ENCODE measurements around the gene EDAR. TPM values are rescaled to one million over a fixed set of nuclear protein-coding genes. Genes with fewer than 3 reads are reported as not detected.

Gene EDAR
- total RNA-seq, 1 experiment from 2014 or later, result 0.15 TPM

- no peaks in the 10 kb centered on the region for H3K9me3 ChIP-seq (ENCODE audit: control insufficient read depth in 1 of 2, insufficient read depth in 1 of 2, low read depth in 1 of 2, low read length in 2 of 2)
- no peaks in the 10 kb centered on the region for H3K9me2 ChIP-seq (ENCODE audit: insufficient read depth)
- no peaks in the 10 kb centered on the region for H3K36me3 ChIP-seq (ENCODE audit: control insufficient read depth in 1 of 2, insufficient read depth in 2 of 2, low read length in 2 of 2)
- no peak overlapping the region for H3K4me2 ChIP-seq (ENCODE audit: low read length)
- BruUV-seq (replicated peaks), result no TSS peak
- POLR2A ChIA-PET, result no interaction called here
- no peak overlapping the region for H3K9ac ChIP-seq (ENCODE audit: low read length)
- no peak for ATAC-seq
- H3K27ac ChIP-seq (ENCODE audit: low read depth, low read length), result no peak overlapping the region
- intact Hi-C loops (cut with micrococcal nuclease), result no loop called here
- RAD21 ChIA-PET (ENCODE audit: low non-redundant PET in 1 of 2, low total read pairs in 2 of 2, uncharacterized antibody in 2 of 2, unreplicated experiment in 2 of 2), result no interaction called here
- H2AFZ ChIP-seq (ENCODE audit: low read depth, low read length, poor library complexity, severe bottlenecking), result no peak overlapping the region
- CTCF ChIA-PET, result no interaction called here
- H3K79me2 ChIP-seq (ENCODE audit: insufficient read depth, low read length), result no peaks in the 10 kb centered on the region
- no peak for TF ChIP-seq JUND (IDR thresholded peaks at IDR 0.05)
- TF ChIP-seq, protein P1, sequence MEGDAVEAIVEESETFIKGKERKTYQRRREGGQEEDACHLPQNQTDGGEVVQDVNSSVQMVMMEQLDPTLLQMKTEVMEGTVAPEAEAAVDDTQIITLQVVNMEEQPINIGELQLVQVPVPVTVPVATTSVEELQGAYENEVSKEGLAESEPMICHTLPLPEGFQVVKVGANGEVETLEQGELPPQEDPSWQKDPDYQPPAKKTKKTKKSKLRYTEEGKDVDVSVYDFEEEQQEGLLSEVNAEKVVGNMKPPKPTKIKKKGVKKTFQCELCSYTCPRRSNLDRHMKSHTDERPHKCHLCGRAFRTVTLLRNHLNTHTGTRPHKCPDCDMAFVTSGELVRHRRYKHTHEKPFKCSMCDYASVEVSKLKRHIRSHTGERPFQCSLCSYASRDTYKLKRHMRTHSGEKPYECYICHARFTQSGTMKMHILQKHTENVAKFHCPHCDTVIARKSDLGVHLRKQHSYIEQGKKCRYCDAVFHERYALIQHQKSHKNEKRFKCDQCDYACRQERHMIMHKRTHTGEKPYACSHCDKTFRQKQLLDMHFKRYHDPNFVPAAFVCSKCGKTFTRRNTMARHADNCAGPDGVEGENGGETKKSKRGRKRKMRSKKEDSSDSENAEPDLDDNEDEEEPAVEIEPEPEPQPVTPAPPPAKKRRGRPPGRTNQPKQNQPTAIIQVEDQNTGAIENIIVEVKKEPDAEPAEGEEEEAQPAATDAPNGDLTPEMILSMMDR (IDR thresholded peaks at IDR 0.05 in 2 of 3, conservative IDR thresholded peaks at IDR 0.05 in 1 of 3; ENCODE audit: borderline replicate concordance in 1 of 3, insufficient read depth in 1 of 3, low read depth in 2 of 3, low read length in 2 of 3), result no peak
- H3K4me3 ChIP-seq (replicated peaks in 1 of 2; ENCODE audit: low read depth in 1 of 2, low read length in 2 of 2), result no peak overlapping the region
- peaks cover 0 to 4% of the 10 kb centered on the region in 2 experiments; a peak in 1 of 4 replicates for H3K4me1 ChIP-seq (ENCODE audit: control insufficient read depth in 1 of 2, insufficient read depth in 2 of 2, low read length in 2 of 2)
- no peaks in the 10 kb centered on the region for H3K27me3 ChIP-seq (ENCODE audit: insufficient read depth, low read length)
- no peaks in the 10 kb centered on the region for H4K20me1 ChIP-seq (ENCODE audit: insufficient read depth)
- DNase-seq (ENCODE audit: low read depth, low spot score), result no peak
Observed at GRCh38 chr2:108941161-108941665, 47.8 kb downstream of the EDAR start.

DNA sequence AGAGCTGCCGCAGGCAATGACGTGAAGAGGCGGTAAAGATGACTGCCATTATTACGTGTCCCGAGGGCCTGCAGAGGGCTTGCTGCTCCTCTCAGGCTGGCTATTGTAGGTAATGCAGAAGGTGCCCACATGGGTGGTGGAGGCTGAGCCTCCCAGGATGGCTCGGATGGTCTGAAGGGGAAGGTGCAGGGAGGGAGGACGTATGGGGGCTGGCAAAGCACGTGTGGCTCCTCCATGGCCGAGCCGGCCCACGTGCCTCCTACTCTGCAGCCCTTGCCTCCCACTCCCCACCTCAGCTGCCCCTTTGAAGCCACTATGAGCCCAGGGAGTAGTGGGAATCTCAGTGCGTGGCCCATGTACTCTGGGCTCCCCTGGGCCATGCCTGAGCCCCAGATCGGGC lies 48.9 kb downstream of the EDAR start:
- H3K9ac ChIP-seq (ENCODE audit: low read length), result no peak overlapping the region
- no peaks in the 10 kb centered on the region for H3K79me2 ChIP-seq (ENCODE audit: insufficient read depth, low read length)
- H3K9me2 ChIP-seq (ENCODE audit: insufficient read depth), result no peaks in the 10 kb centered on the region
- TF ChIP-seq, protein P1 (IDR thresholded peaks at IDR 0.05 in 2 of 3, conservative IDR thresholded peaks at IDR 0.05 in 1 of 3; ENCODE audit: borderline replicate concordance in 1 of 3, insufficient read depth in 1 of 3, low read depth in 2 of 3, low read length in 2 of 3), result no peak
- no peak for TF ChIP-seq POLR2AphosphoS5 (IDR thresholded peaks at IDR 0.05; ENCODE audit: low read depth, low read length)
- H3K9me3 ChIP-seq (ENCODE audit: control insufficient read depth in 1 of 2, insufficient read depth in 1 of 2, low read depth in 1 of 2, low read length in 2 of 2), result no peaks in the 10 kb centered on the region
- no peaks in the 10 kb centered on the region for H3K27me3 ChIP-seq (ENCODE audit: insufficient read depth, low read length)
- POLR2A ChIA-PET, result no interaction called here
- no peak overlapping the region for H2AFZ ChIP-seq (ENCODE audit: low read depth, low read length, poor library complexity, severe bottlenecking)
- DNase-seq (ENCODE audit: low read depth, low spot score) (no peak), ATAC-seq (no peak)
- no peaks in the 10 kb centered on the region for H3K36me3 ChIP-seq (ENCODE audit: control insufficient read depth in 1 of 2, insufficient read depth in 2 of 2, low read length in 2 of 2)
- intact Hi-C loops (cut with micrococcal nuclease), result no loop called here
- CTCF ChIA-PET, result no interaction called here
- no peak overlapping the region for H3K4me2 ChIP-seq (ENCODE audit: low read length)
- no peaks in the 10 kb centered on the region for H4K20me1 ChIP-seq (ENCODE audit: insufficient read depth)
- H3K4me1 ChIP-seq (ENCODE audit: control insufficient read depth in 1 of 2, insufficient read depth in 2 of 2, low read length in 2 of 2), result peaks cover 0 to 4% of the 10 kb centered on the region in 2 experiments; a peak in 1 of 4 replicates
- no peak overlapping the region for H3K4me3 ChIP-seq (replicated peaks in 1 of 2; ENCODE audit: low read depth in 1 of 2, low read length in 2 of 2)
- RAD21 ChIA-PET (ENCODE audit: low non-redundant PET in 1 of 2, low total read pairs in 2 of 2, uncharacterized antibody in 2 of 2, unreplicated experiment in 2 of 2), result no interaction called here
- H3K27ac ChIP-seq (ENCODE audit: low read depth, low read length), result no peak overlapping the region
- no TSS peak for BruUV-seq (replicated peaks)
